Measurements from ENCODE around the gene PTPRM.

The PTPRM gene

DNA sequence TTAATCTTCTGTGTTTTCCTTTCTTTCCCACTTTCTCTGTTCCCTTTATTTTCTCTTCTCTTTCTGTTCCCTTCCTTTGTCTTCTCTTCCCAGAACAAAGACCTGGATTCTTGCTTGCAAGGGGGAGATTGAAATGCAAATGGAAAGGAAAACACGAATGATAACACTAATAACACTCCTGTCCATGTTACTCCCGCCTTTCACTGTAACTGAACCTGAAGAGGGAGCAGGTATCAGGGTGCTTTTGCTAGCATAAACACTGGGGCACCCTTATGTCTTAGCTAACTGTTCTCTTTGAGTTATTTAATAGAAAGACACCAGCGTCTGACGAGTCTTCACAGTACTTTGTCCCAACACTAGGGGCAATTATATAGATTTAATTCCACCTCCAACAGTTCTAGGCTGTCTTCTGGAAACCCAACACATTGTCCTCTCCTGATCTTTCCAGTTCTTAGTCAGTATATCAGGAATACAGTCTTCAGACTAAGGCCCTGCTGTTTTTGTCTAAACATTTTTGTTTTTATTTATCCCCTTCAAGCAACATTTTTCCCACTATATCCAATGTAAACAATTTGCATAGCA lies 99.2 kb downstream of the PTPRM start:
- H3K27me3 ChIP-seq (ENCODE audit: insufficient read depth, low read length, poor library complexity) = no peaks in the 10 kb centered on the region
- no peak overlapping the region for H3K9ac ChIP-seq (ENCODE audit: low read depth, low read length)
- no peak for ATAC-seq (ENCODE audit: insufficient read depth, low read depth)
- no peaks in the 10 kb centered on the region for H3K9me3 ChIP-seq (ENCODE audit: insufficient read depth, low read length, severe bottlenecking)
- no peak overlapping the region for H3K4me2 ChIP-seq (ENCODE audit: insufficient read depth, low read length)
- H3K79me2 ChIP-seq (ENCODE audit: insufficient read depth, low read length) = no peaks in the 10 kb centered on the region
- no peak for DNase-seq
- H3K36me3 ChIP-seq (ENCODE audit: insufficient read depth, low read length) = no peaks in the 10 kb centered on the region
- no peaks in the 10 kb centered on the region for H3K4me1 ChIP-seq (ENCODE audit: insufficient read depth, low read length)
- no peaks in the 10 kb centered on the region for H4K20me1 ChIP-seq (ENCODE audit: insufficient read depth, low read length)
- no peak overlapping the region for H3K27ac ChIP-seq (ENCODE audit: low read length)
- no peak overlapping the region for H3K4me3 ChIP-seq (ENCODE audit: low read depth in 1 of 2, low read length in 2 of 2)
- no peak for TF ChIP-seq CTCF (IDR thresholded peaks at IDR 0.05; ENCODE audit: borderline replicate concordance, extremely low read depth, low read length, poor library complexity, severe bottlenecking)
- no peak for TF ChIP-seq EZH2 (IDR thresholded peaks at IDR 0.05; ENCODE audit: borderline replicate concordance, low read depth, low read length, severe bottlenecking)
- no peak overlapping the region for H2AFZ ChIP-seq (ENCODE audit: low read depth, low read length)

GRCh38 chr18:7668392-7668791 lies 101.3 kb downstream of the PTPRM start:
- Histone ChIP-seq H3K4me3 (ENCODE audit: low read depth in 1 of 2, low read length in 2 of 2) (no peak overlapping the region), H3K9me3 (ENCODE audit: insufficient read depth, low read length, severe bottlenecking) (no peaks in the 10 kb centered on the region), H2AFZ (ENCODE audit: low read depth, low read length) (no peak overlapping the region), H3K27ac (ENCODE audit: low read length) (no peak overlapping the region), H3K27me3 (ENCODE audit: insufficient read depth, low read length, poor library complexity) (no peaks in the 10 kb centered on the region), H3K36me3 (ENCODE audit: insufficient read depth, low read length) (no peaks in the 10 kb centered on the region), H4K20me1 (ENCODE audit: insufficient read depth, low read length) (no peaks in the 10 kb centered on the region), H3K4me1 (ENCODE audit: insufficient read depth, low read length) (no peaks in the 10 kb centered on the region), H3K4me2 (ENCODE audit: insufficient read depth, low read length) (no peak overlapping the region), H3K9ac (ENCODE audit: low read depth, low read length) (no peak overlapping the region), H3K79me2 (ENCODE audit: insufficient read depth, low read length) (no peaks in the 10 kb centered on the region)
- ATAC-seq (ENCODE audit: insufficient read depth, low read depth) (no peak), DNase-seq (no peak)
- no peak for TF ChIP-seq CTCF (IDR thresholded peaks at IDR 0.05; ENCODE audit: borderline replicate concordance, extremely low read depth, low read length, poor library complexity, severe bottlenecking)
- no peak for TF ChIP-seq EZH2 (IDR thresholded peaks at IDR 0.05; ENCODE audit: borderline replicate concordance, low read depth, low read length, severe bottlenecking)

DNA sequence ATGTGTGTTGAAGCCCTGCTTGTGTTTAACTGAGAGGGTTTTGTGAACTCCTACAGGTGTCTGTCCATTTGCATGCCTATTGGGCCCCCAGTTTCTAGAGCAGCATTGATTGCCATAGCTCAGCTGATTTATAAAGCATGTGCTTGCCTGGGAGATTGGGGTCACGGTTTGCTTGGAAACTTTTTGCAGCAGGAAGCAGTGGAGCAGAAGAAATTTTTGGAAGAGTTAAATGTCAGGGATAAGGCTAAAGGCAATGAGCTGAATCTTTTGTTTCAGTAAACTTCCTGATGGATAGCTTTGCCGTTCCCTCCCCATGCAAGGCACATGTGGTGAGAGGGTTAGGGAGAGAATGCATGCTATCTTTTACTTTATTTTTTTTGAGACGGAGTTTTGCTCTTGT lies 102.2 kb downstream of the PTPRM start:
- H3K79me2 ChIP-seq (ENCODE audit: insufficient read depth, low read length) = no peaks in the 10 kb centered on the region
- no peaks in the 10 kb centered on the region for H4K20me1 ChIP-seq (ENCODE audit: insufficient read depth, low read length)
- H3K4me1 ChIP-seq (ENCODE audit: insufficient read depth, low read length) = no peaks in the 10 kb centered on the region
- H3K4me3 ChIP-seq (ENCODE audit: low read depth in 1 of 2, low read length in 2 of 2) = no peak overlapping the region
- ATAC-seq (ENCODE audit: insufficient read depth, low read depth) (no peak), DNase-seq (no peak)
- no peaks in the 10 kb centered on the region for H3K9me3 ChIP-seq (ENCODE audit: insufficient read depth, low read length, severe bottlenecking)
- H3K4me2 ChIP-seq (ENCODE audit: insufficient read depth, low read length) = no peak overlapping the region
- H3K27me3 ChIP-seq (ENCODE audit: insufficient read depth, low read length, poor library complexity) = no peaks in the 10 kb centered on the region
- H3K36me3 ChIP-seq (ENCODE audit: insufficient read depth, low read length) = no peaks in the 10 kb centered on the region
- TF ChIP-seq EZH2 (IDR thresholded peaks at IDR 0.05; ENCODE audit: borderline replicate concordance, low read depth, low read length, severe bottlenecking) = no peak
- no peak for TF ChIP-seq CTCF (IDR thresholded peaks at IDR 0.05; ENCODE audit: borderline replicate concordance, extremely low read depth, low read length, poor library complexity, severe bottlenecking)
- H2AFZ ChIP-seq (ENCODE audit: low read depth, low read length) = no peak overlapping the region
- H3K9ac ChIP-seq (ENCODE audit: low read depth, low read length) = no peak overlapping the region
- H3K27ac ChIP-seq (ENCODE audit: low read length) = no peak overlapping the region

DNA sequence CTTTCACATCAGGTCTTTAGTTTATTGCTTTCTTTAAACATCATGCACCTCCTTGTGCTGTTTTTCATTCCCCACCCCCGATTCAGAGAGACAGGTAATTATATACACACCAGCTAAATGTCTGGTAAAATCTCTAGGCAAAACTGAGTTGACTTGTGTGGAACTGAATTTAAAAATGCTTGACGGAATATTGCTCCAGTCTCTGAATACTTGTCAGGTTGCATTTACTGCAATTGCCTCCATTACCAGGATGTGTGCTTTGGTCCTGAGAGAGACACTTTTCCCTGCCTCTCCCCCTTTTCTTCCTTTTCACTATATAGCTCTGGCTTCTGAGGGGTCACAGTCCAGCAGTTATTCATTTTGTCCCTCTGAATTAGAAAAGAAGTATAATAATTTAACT lies 104.0 kb downstream of the PTPRM start:
- no peak for ATAC-seq (ENCODE audit: insufficient read depth, low read depth)
- Histone ChIP-seq H3K9me3 (ENCODE audit: insufficient read depth, low read length, severe bottlenecking) (no peaks in the 10 kb centered on the region), H3K36me3 (ENCODE audit: insufficient read depth, low read length) (no peaks in the 10 kb centered on the region), H3K4me1 (ENCODE audit: insufficient read depth, low read length) (no peaks in the 10 kb centered on the region), H3K4me3 (ENCODE audit: low read depth in 1 of 2, low read length in 2 of 2) (no peak overlapping the region), H3K9ac (ENCODE audit: low read depth, low read length) (no peak overlapping the region), H2AFZ (ENCODE audit: low read depth, low read length) (no peak overlapping the region), H3K79me2 (ENCODE audit: insufficient read depth, low read length) (no peaks in the 10 kb centered on the region), H3K4me2 (ENCODE audit: insufficient read depth, low read length) (no peak overlapping the region), H4K20me1 (ENCODE audit: insufficient read depth, low read length) (no peaks in the 10 kb centered on the region), H3K27ac (ENCODE audit: low read length) (no peak overlapping the region), H3K27me3 (ENCODE audit: insufficient read depth, low read length, poor library complexity) (no peaks in the 10 kb centered on the region)
- DNase-seq = no peak
- no peak for TF ChIP-seq EZH2 (IDR thresholded peaks at IDR 0.05; ENCODE audit: borderline replicate concordance, low read depth, low read length, severe bottlenecking)
- no peak for TF ChIP-seq CTCF (IDR thresholded peaks at IDR 0.05; ENCODE audit: borderline replicate concordance, extremely low read depth, low read length, poor library complexity, severe bottlenecking)

Data from DND-41 (cell line).